GM19193 (cell line): ENCODE measurements around the gene LSM2.

Experiments
- POLR2A ChIP-seq: IDR thresholded peaks from 4 replicates; pipeline ENCODE4 v1.6.1; 2011; ENCODE audit not compliant: insufficient read depth, insufficient read length; ENCODE audit errors: extremely low read depth

The LSM2 gene

DNA sequence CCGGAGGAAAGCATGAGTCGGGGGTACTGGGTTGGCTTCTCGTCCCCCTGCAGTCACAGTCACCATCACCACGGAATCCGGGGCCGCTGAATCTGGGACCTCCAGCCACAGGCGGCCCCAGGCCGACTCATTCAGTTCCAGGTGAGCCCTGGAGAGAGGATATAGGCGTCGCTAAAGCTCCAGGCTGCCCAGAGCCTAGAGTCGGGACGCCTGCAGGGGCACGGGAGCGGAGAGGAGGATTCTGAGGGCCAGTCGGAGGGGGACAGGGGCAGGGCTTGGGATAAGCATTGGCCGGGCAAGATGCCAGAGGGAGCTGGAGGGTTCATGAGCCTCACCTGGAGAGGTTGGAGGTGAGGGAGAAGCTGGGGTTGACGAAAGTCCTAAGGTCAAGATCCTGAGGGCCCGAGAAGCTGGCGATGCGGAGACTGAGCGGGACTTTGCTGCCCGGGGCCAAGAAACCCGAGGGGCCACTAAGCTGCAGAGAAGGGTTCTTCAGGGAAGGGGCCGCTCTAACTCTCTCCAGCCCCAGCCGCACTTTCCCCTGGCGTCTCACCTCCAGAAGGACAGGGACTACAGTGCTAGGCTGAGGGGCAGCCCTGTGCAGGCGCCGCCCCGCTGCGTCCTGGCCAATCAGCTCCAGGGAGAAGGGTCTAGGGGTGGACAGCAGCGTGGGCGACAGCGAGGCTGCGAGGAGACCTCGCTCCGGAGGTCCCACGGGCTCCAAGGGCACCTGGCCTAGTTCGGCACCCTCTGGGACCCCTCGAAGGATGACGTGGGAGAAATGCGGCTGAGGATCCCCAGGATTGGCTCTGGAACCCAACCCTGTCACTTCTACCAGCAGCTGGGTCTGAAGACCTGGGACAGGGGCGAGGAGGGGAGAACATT is 40.6 kb downstream of the LSM2 start:
- peak; percentile 16 for TF ChIP-seq POLR2A

DNA sequence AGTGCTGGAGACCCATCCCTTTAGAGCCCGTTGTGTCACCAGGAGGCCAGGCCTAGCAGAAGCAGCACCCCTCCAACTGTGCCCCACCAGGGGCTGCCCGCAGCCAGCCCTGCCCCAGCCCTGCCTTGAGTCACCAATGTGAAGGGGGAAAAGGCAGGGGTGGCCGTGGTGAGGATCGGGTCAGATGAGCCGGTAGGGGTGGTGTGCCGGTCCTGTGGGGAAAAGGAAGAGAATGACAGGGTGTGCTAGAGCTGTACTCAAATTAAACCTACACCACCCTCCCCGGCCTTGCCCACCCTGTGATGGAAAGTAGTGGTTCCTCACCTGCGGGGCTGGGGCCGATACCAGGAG is 41.2 kb downstream of the LSM2 start:
- peak; percentile 21 for TF ChIP-seq POLR2A

DNA sequence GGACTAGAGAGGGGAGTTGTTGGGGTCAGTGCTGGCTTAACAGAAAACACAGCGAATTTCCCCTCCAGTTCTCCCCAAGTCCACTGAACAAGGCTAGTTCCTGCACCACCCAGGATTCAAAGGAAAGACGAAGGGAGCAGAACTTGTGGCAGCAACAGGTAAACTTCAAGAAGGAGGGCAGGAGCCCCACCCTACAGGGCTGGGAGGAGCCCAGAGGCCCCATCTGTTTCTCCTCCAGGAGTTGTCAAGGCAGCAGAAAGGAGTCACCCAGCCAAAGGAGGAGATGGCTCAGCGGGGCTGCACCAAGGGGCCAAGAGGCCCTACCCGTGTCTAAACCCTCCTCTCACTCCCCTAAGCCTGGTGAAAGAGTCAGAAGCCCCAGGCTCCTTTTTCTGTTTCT is 42.6 kb downstream of the LSM2 start:
- no peak for TF ChIP-seq POLR2A

DNA sequence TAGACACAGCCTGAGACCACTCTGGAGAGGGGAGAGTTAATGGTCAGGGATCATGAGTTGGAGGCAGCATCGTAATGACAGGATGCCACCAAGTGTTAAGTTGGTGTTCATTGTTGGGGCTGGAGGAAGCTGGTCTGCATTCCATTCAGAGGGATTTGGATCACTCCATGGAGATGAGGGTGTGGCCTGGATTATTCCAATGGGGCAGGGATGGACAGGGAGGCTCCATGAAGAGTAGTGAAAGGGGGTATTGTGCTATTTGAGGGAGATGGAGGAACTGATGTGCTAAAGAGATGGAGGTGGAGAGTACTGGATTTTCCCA is 43.2 kb downstream of the LSM2 start:
- TF ChIP-seq POLR2A: no peak

DNA sequence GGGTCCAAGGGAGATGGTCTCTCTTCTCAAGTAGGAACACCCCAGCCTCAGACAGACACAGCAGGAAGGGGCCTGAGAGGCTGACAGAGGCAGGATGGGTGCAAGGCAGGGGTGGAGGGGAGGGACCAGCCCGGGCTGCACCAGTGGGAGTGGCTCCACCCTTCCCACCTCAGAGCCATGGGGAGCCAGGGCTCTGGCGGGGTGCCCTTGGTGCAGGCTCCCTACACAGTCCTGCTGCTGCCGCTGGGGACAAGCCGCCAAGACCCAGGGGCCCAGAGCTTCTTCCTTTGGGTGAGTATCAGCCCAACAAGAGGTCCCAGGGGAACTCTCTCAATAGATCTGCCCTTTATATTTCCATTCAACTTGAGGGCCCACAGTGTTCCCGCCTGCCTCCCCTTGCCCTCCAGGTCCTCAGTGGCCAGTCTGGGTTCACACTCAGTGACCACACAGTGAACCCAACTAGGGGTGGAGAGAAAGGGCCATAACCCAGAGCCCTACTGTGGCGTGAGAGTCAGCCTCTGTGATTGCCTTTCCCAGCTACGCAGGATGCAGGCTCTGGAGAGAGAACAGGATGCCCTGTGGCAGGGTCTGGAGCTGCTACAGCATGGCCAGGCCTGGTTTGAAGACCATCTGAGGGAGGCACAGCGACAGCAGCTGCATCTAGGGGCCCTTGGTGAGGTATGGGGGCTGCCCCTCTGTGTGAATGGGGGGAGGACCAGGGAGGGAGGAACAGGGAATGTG is 43.7 kb downstream of the LSM2 start:
- TF ChIP-seq POLR2A: no peak

DNA sequence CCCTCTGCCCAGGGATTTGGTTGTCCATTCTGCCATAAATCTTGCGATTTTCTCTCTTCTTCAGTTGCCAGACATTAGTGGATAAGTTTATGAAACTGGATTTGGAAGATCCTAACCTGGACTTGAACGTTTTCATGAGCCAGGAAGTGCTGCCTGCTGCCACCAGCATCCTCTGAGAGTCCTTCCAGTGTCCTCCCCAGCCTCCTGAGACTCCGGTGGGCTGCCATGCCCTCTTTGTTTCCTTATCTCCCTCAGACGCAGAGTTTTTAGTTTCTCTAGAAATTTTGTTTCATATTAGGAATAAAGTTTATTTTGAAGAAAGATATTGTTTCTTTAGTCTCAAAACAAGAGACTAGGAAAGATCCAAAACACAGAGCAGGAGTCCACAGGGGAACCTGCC is 44.4 kb downstream of the LSM2 start, which contains the start of gene SAPCD1:
TSS of gene SAPCD1 (plus strand) at position 301 of the 400 bp plus-strand sequence. CDS start 399 bp downstream, outside the sequence.
- TF ChIP-seq POLR2A: no peak

DNA sequence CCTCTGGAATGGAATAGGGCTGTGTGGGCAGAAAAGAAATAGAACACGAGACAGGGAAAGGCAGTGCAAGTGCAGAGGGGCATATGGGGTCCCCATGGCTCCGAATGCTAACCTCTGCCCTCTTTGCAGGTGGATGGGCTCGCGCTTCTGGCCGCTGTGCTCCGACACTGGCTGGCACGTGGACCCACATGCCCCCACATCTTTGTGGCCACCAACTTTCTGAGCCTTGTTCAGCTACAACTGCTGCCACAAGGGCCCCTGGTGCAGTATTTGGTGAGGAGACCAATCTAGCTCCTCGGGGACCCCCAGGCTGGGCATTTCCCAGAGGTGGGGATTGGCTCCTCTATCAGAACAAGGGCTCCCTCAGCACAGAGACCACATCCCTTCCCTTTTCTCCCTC is 45.4 kb downstream of the LSM2 start:
- TF ChIP-seq POLR2A: no peak

DNA sequence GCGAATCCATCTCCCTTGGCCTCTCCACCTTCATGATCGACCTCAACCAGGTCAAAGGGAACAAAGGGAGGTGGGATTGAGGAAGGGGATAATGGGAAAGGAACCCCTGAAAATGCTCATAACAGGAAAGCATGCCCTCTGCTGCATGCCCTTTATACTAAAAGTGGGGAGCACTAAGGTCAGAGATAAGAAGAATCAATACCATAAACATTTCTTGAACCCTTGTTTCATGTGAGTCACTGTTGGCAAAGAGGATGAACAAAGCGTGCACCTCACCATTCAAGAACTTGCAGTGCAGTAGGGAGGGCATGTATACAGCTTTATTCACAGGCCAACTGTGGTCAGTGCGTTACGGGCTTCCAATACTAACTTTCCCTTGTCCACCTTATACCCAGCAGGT is 46.0 kb downstream of the LSM2 start:
- TF ChIP-seq POLR2A: no peak

DNA sequence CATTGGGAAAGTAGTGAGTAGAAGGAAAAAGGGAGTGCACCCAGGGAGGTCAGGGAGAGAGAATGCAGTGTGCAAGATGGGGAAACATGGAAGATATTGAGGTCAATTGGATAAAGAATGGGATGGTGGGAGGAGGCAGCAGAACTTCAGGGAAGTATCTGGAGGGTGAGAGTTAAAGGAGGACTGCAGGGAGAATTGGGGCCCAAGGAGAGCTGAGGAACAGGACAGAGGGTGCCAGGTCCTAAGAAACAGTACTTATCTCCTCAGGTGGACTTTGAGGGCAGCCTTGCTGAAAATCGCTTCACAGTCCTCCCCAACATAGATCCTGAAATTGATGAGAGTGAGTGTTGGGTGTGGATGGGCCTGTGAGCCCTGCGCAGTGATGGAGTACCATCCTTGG is 48.5 kb downstream of the LSM2 start:
- no peak for TF ChIP-seq POLR2A

DNA sequence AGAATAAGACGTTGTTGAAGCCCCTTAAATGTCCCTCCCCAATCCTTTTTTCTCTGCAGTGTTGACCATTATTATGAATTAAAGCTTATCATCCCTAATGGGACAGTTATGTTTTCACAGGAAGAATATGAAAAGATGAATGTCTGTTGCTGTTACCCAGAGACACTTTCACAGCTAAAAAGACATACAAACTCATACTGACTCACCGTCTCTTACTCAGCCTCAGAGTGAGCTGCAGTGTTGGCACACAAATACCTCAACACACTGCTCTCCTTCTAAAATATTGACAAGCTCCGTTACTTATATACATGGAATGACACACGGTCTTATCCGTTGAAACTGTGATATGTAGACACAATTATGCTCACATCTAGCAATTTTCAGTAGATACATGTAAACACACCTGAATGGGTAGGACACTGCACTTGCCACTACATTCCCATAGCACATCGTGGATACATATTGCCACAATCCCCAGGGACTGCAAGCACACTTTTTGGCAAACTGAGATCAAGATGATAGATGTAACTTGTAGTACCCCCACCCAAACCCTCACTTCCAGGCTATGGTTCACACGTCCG is 53.9 kb downstream of the LSM2 start:
- no peak for TF ChIP-seq POLR2A

DNA sequence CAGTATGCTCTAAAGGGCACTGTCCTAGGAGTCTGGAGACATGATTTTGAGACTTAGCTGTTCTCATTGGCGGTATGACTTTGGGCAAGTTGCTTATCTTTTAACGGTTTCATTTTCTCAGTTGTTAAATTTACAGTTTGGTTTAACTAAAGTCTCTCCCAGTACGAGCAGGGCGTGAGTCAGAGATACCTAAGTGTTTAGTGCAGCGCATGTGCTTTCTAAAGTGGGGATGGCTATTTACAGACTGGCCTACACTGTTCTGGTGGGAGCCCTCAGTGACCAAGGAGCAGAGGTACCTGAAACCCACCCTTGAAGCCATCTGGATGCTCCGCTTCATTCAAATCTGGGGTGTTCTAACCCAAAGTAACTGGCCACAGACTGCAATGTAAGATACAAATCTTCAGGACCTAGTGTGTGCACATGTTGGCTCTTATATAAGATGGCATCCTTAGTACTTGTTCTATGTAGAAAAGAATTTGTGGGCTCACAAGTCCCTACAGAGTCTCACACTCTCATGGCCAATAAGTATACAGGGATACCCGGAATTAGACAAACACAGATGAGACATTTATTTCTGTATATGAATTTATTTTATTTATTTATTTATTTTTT is 56.2 kb downstream of the LSM2 start:
- TF ChIP-seq POLR2A: no peak

DNA sequence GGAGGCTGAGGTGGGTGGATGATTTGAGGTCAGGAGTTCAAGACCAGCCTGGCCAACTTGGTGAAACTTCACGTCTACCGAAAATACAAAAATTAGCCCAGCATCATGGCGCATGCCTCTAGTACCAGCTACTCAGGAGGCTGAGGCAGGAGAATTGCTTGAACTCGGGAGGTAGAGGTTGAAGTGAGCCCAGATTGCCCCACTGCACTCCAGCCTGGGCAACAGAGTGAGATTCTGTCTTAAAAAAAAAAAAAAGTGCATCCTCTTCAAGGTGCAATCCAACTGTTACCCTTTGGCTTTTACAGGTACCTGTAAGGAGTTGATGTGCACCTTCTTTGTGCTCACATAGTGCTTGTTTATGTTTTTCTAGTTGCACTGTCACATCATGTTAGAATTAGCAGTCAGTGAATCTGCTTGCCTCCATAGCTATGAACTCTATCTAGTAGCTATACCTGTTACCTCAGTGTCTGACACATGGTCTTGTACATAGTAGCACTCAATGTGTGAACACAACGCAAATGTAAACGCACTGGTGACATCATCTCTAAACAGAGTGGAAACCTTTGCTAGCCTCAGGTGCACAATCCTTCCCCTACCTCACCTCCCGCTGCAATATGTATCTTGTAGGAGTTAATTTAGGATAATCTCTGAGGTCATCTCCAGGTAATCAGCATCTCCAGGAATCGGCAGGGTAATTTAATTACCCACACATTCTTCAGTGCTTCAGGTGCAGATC is 57.3 kb downstream of the LSM2 start:
- no peak for TF ChIP-seq POLR2A
